Esophagus muscularis mucosa (tissue), 4 donors: ENCODE data around the gene DOCK10. TPM values are rescaled to one million over a fixed set of nuclear protein-coding genes. Genes with fewer than 3 reads are reported as not detected.

Experiments
- DNase-seq: peaks from one replicate; pipeline ENCODE4 v3.0.0-alpha.2; 2017; ENCODE audit errors: extremely low spot score
- H3K27ac ChIP-seq, 4 donors: fragments of 200-600 bp; sonication (generic); replicated peaks in 1 of 4; 1 replicate in 3 of 4; 2 replicates in 1 of 4; pipeline ENCODE4 v1.5.1; 2016 to 2019; ENCODE audit warnings: mild to moderate bottlenecking in 1 of 4
- H3K27me3 ChIP-seq, 4 donors: fragments of 200-600 bp; sonication (generic); one replicate each; pipeline versions ENCODE4 v1.5.1 to v1.6.0; 2016 to 2019
- H3K36me3 ChIP-seq, 4 donors: fragments of 200-600 bp; sonication (generic); one replicate each; pipeline ENCODE4 v1.5.1; 2016 to 2019
- H3K4me1 ChIP-seq, 4 donors: fragments of 200-600 bp; sonication (generic); one replicate each; pipeline ENCODE4 v1.5.1; 2016 to 2019
- H3K4me3 ChIP-seq, 4 donors: fragments of 200-600 bp; sonication (generic); 1 replicate in 2 of 4; 2 replicates in 2 of 4; pipeline ENCODE4 v1.5.1; 2016 to 2019; ENCODE audit warnings: mild to moderate bottlenecking in 4 of 4, moderate library complexity in 1 of 4
- H3K9me3 ChIP-seq, 4 donors: fragments of 200-600 bp; sonication (generic); 1 replicate in 3 of 4; 2 replicates in 1 of 4; pipeline ENCODE4 v1.5.1; 2016 to 2019
- CTCF ChIP-seq, 3 experiments: fragments of 200-600 bp in 2 of 3; fragments of 450-650 bp in 1 of 3; sonication (generic) in 2 of 3; IDR thresholded peaks; one replicate each; pipeline ENCODE4 v1.5.1; 2017 to 2019; ENCODE audit warnings: antibody characterized with exemption in 3 of 3, mild to moderate bottlenecking in 2 of 3, moderate library complexity in 1 of 3
- EP300 ChIP-seq: sonication (generic); formaldehyde crosslinking; IDR thresholded peaks from one replicate; pipeline ENCODE4 v1.6.1; 2017; ENCODE audit warnings: antibody characterized with exemption
- POLR2A ChIP-seq: fragments of 450-650 bp; IDR thresholded peaks from one replicate; pipeline ENCODE4 v1.6.1; 2017; ENCODE audit warnings: antibody characterized with exemption, moderate library complexity, mild to moderate bottlenecking, low read depth
- POLR2AphosphoS5 ChIP-seq, 2 donors: sonication (generic); formaldehyde crosslinking; IDR thresholded peaks; one replicate each; pipeline ENCODE4 v1.6.1; 2017; ENCODE audit warnings: antibody characterized with exemption in 2 of 2
- WGBS: methylation state at CpG from one replicate; pipeline ENCODE4 v1.1.5; 2018; 5-methylcytosine and 5-hydroxymethylcytosine counted together
- intact Hi-C: fragments of 100-400 bp; cut with DNase I; formaldehyde crosslinking; loops from one replicate; pipeline ENCODE4 v1.15.1; 2023
- total RNA-seq, 4 donors: library from RNA; depleted of rRNA; stranded (reverse); fragments of >200 nt; gene quantifications; one replicate each; pipeline versions ENCODE4 v1.1.0 to v1.2.1, GENCODE V29; 2016

Gene DOCK10
- total RNA-seq, 4 donors from 2014 or later = 1.9 to 11.6 (median 6.3) TPM

- TF ChIP-seq EP300 = no peak
- TF ChIP-seq POLR2A = no peak
- intact Hi-C loops = no loop called here
Observed at GRCh38 chr2:224749136-224749535, 293.1 kb downstream of the DOCK10 start.

GRCh38 chr2:224747765-224748164 lies 294.5 kb downstream of the DOCK10 start:
- Histone ChIP-seq H3K27ac (no peak overlapping the region), H3K4me1 (no peaks in the 10 kb centered on the region), H3K36me3 (no peaks in the 10 kb centered on the region), H3K4me3 (no peak overlapping the region), H3K9me3 (no peaks in the 10 kb centered on the region), H3K27me3 (no peaks in the 10 kb centered on the region)
- no peak for DNase-seq
- TF ChIP-seq CTCF (IDR thresholded peaks at IDR 0.05) = no peak
- TF ChIP-seq POLR2A = no peak
- TF ChIP-seq POLR2AphosphoS5 (IDR thresholded peaks at IDR 0.05) = no peak
- no peak for TF ChIP-seq EP300
- 77% methylated on average over 4 of the region's 4 CpGs for WGBS
- intact Hi-C loops = no loop called here

More at GRCh38 chr2:224749136-224749535, 293.1 kb downstream of the DOCK10 start:
- Histone ChIP-seq H3K9me3 (no peaks in the 10 kb centered on the region), H3K4me1 (no peaks in the 10 kb centered on the region), H3K27me3 (no peaks in the 10 kb centered on the region), H3K27ac (no peak overlapping the region), H3K4me3 (no peak overlapping the region), H3K36me3 (no peaks in the 10 kb centered on the region)
- 79% methylated on average over 1 of the region's 1 CpG for WGBS
- no peak for DNase-seq

GRCh38 chr2:224736227-224736626 lies 306.0 kb downstream of the DOCK10 start:
- TF ChIP-seq EP300 (no peak), POLR2A (no peak), CTCF (IDR thresholded peaks at IDR 0.05) (no peak)

GRCh38 chr2:224734949-224735348 lies 307.3 kb downstream of the DOCK10 start:
- no peak overlapping the region for H3K4me3 ChIP-seq
- H3K36me3 ChIP-seq = no peaks in the 10 kb centered on the region
- peaks cover 0 to 11% (median 4%) of the 10 kb centered on the region in 4 donors for H3K9me3 ChIP-seq
- no peaks in the 10 kb centered on the region for H3K27me3 ChIP-seq
- H3K4me1 ChIP-seq = no peaks in the 10 kb centered on the region
- H3K27ac ChIP-seq = no peak overlapping the region
- DNase-seq = no peak
- WGBS = 77% methylated on average over 1 of the region's 1 CpG
- TF ChIP-seq POLR2AphosphoS5 (IDR thresholded peaks at IDR 0.05) (no peak), POLR2A (no peak)
- intact Hi-C loops = no loop called here

More at GRCh38 chr2:224736227-224736626, 306.0 kb downstream of the DOCK10 start:
- H3K4me1 ChIP-seq = no peaks in the 10 kb centered on the region
- no peak for DNase-seq
- peaks cover 0 to 11% (median 4%) of the 10 kb centered on the region in 4 donors for H3K9me3 ChIP-seq
- H3K27me3 ChIP-seq = no peaks in the 10 kb centered on the region
- no peak overlapping the region for H3K4me3 ChIP-seq
- no peak overlapping the region for H3K27ac ChIP-seq
- WGBS = 92% methylated on average over 1 of the region's 1 CpG
- intact Hi-C loops = no loop called here
- no peaks in the 10 kb centered on the region for H3K36me3 ChIP-seq

- H3K4me1 ChIP-seq = no peaks in the 10 kb centered on the region
- no peaks in the 10 kb centered on the region for H3K36me3 ChIP-seq
- H3K4me3 ChIP-seq = no peak overlapping the region
- intact Hi-C loops = no loop called here
- DNase-seq = no peak
- H3K9me3 ChIP-seq = peaks cover 0 to 22% (median 10%) of the 10 kb centered on the region in 4 donors
- TF ChIP-seq CTCF (IDR thresholded peaks at IDR 0.05) = no peak
- TF ChIP-seq EP300 = no peak
- TF ChIP-seq POLR2A = no peak
- TF ChIP-seq POLR2AphosphoS5 (IDR thresholded peaks at IDR 0.05) = no peak
- no peak overlapping the region for H3K27ac ChIP-seq
- H3K27me3 ChIP-seq = no peaks in the 10 kb centered on the region
- WGBS = 70% methylated on average over 1 of the region's 1 CpG
Observed at GRCh38 chr2:224731665-224732064, 310.6 kb downstream of the DOCK10 start.

DNA sequence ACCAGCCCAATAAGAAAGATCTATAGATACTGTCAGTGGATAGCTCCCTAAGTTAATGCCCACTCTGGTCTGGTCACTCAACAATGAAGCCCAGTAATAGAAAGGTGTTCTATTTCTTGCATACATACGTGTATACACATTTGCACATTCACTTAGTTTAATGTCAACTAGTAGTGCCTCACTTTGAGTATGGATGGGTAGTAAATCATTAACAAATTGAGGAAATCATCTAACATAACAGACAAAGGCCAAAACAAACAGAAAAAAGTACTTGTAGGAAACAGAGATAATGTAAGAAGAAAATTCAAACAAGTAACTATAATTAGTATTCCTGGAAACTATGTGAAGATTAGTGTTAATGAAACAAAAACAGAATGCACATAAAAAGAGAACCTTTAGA lies 312.8 kb downstream of the DOCK10 start:
- intact Hi-C loops = no loop called here
- no peak for DNase-seq
- no peak for TF ChIP-seq POLR2A
- no peak for TF ChIP-seq POLR2AphosphoS5 (IDR thresholded peaks at IDR 0.05)
- no peak for TF ChIP-seq CTCF (IDR thresholded peaks at IDR 0.05)
- no peak for TF ChIP-seq EP300
- H3K36me3 ChIP-seq = no peaks in the 10 kb centered on the region
- WGBS = 95% methylated on average over 1 of the region's 1 CpG
- H3K27me3 ChIP-seq = no peaks in the 10 kb centered on the region
- H3K27ac ChIP-seq = no peak overlapping the region
- no peak overlapping the region for H3K4me3 ChIP-seq
- H3K9me3 ChIP-seq = peaks cover 0 to 15% (median 7%) of the 10 kb centered on the region in 4 donors
- no peaks in the 10 kb centered on the region for H3K4me1 ChIP-seq
